GM23338 (cell line): Measurements from ENCODE around the gene ABCA5. TPM values are rescaled to one million over a fixed set of nuclear protein-coding genes. Genes with fewer than 3 reads are reported as not detected.

Source experiments
- CREB1 ChIP-seq: fragments of 250-450 bp; sonication (Bioruptor Pico); IDR thresholded peaks from 2 replicates; pipeline ENCODE4 v1.5.0; 2020; ENCODE audit warnings: low read depth, mild to moderate bottlenecking, moderate library complexity
- CTCF ChIP-seq, 2 experiments: fragments of 200-600 bp in 1 of 2; sonication (generic) in 1 of 2; conservative IDR thresholded peaks; 2 replicates each; pipeline versions ENCODE4 v1.5.1 to v1.6.1; 2016 to 2017; ENCODE audit warnings: antibody characterized with exemption in 2 of 2, low read depth in 2 of 2, mild to moderate bottlenecking in 2 of 2, moderate library complexity in 1 of 2
- EZH2 ChIP-seq: fragments of 200-600 bp; sonication (generic); IDR thresholded peaks from one replicate; pipeline ENCODE4 v1.8.0; 2017; ENCODE audit warnings: antibody characterized with exemption, mild to moderate bottlenecking, low read depth; ENCODE audit not compliant: unreplicated experiment
- EZH2phosphoT487 ChIP-seq: fragments of 200-600 bp; sonication (generic); IDR thresholded peaks from one replicate; pipeline ENCODE4 v1.8.1; 2018; ENCODE audit warnings: antibody characterized with exemption; ENCODE audit not compliant: unreplicated experiment
- JUNB ChIP-seq: IDR thresholded peaks from one replicate; pipeline ENCODE4 v1.6.1; 2016; ENCODE audit warnings: antibody characterized with exemption; ENCODE audit not compliant: unreplicated experiment
- ZNF114 ChIP-seq: fragments of 250-450 bp; sonication (Bioruptor Pico); IDR thresholded peaks from 2 replicates; pipeline ENCODE4 v1.5.0; 2020; ENCODE audit warnings: mild to moderate bottlenecking, moderate library complexity
- ZNF331 ChIP-seq: fragments of 250-450 bp; sonication (Bioruptor Pico); IDR thresholded peaks from 2 replicates; pipeline ENCODE4 v1.5.0; 2020; ENCODE audit warnings: low read depth, mild to moderate bottlenecking, moderate library complexity
- ZNF462 ChIP-seq: fragments of 250-450 bp; sonication (Bioruptor Pico); IDR thresholded peaks from 2 replicates; pipeline ENCODE4 v1.5.0; 2020; ENCODE audit warnings: mild to moderate bottlenecking, moderate library complexity
- polyA plus RNA-seq: library from polyadenylated mRNA; unstranded; fragments of >200 nt; fragmentation: Nextera tagmentation; extraction: Ambion mirVana; gene quantifications from 2 replicates; pipeline ENCODE4 v1.2.1, GENCODE V29; 2016
- total RNA-seq: library from RNA; depleted of rRNA; stranded (reverse); fragments of >200 nt; shearing (Covaris generic); gene quantifications from 2 replicates; pipeline ENCODE4 v1.2.3, GENCODE V29; 2014

Gene ABCA5
- total and polyA plus RNA-seq, 2 experiments from 2014 or later: 3.1 to 3.4 TPM

DNA sequence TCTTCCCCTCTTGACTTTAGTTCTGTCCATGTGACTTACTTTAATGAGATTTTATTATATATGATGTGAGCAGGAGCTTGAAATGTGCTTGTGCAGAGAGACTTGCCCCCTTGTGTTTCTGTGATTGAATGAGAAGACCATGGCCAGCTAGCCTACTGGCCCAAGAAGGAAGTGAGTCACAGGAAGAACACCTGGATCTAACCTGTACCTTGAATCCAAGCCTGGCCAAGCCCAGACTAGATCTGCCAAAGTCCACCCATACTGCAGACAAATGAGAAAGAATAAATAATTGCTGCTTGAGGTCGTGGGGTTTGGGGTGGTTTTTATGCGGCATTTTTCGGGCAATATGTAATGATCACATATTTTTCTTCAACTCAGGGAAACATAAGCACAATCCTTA is 107.9 kb downstream of the ABCA5 start (continued):
- TF ChIP-seq ZNF462 (CRISPR knock-in tag) (no peak), ZNF331 (CRISPR knock-in tag) (no peak), ZNF114 (no peak), CTCF (conservative IDR thresholded peaks at IDR 0.05; ENCODE audit: low read depth in 2 of 2) (no peak), CREB1 (CRISPR knock-in tag) (no peak), JUNB (no peak), EZH2phosphoT487 (no peak), EZH2 (no peak)
